ENCODE data around the gene CCDC40.
"Not testable (repeated sequence)": the region's sequence is repeated elsewhere in the genome, so short reads cannot be mapped to it uniquely, and the experiment has no call there.

CCDC40 gene

DNA sequence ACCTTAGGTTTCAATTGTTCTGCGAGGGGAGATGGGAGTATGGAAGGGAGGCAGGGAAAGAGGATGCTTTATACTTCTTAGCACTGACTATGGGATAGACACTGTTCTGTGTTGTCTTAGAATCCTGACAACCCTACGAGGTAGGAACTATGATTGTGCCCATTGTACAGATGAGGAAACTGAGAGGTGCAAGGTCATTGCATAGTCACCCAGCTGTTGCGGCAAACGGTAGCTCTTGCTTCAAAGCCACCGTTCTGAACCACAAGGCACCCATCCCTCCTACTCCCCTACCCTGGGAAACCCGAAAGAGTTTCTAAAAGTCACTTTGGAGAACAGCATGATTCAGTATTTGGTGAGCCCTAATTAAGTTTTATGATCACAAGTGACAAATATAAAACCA, 7.5 kb downstream of the CCDC40 start:
- no peak for DNase-seq (ENCODE audit: extremely low read depth, low read depth)
- TF ChIP-seq, protein P1, sequence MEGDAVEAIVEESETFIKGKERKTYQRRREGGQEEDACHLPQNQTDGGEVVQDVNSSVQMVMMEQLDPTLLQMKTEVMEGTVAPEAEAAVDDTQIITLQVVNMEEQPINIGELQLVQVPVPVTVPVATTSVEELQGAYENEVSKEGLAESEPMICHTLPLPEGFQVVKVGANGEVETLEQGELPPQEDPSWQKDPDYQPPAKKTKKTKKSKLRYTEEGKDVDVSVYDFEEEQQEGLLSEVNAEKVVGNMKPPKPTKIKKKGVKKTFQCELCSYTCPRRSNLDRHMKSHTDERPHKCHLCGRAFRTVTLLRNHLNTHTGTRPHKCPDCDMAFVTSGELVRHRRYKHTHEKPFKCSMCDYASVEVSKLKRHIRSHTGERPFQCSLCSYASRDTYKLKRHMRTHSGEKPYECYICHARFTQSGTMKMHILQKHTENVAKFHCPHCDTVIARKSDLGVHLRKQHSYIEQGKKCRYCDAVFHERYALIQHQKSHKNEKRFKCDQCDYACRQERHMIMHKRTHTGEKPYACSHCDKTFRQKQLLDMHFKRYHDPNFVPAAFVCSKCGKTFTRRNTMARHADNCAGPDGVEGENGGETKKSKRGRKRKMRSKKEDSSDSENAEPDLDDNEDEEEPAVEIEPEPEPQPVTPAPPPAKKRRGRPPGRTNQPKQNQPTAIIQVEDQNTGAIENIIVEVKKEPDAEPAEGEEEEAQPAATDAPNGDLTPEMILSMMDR (IDR thresholded peaks at IDR 0.05; ENCODE audit: low read depth, low read length), result no peak

DNA sequence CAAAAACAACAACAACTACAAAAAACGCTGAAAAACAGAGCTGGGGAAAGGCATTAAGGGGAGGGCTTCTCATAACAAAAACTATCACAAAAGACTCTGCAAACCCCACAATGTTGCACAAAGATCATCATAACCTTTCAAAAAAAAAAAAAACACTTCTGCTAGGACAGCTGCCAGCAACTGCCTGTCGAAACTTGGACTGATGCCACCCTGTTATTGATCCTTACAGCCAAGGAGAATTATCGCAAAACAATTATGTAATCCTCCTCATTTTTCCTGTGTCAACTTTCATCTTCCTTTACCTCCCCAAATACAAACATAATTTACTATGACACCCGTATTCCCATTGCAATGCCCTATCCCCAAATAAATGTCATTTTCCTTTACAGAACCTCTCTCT, 9.3 kb downstream of the CCDC40 start:
- no peak for DNase-seq (ENCODE audit: extremely low read depth, low read depth)
- TF ChIP-seq, protein P1 (IDR thresholded peaks at IDR 0.05; ENCODE audit: low read depth, low read length), result no peak

DNA sequence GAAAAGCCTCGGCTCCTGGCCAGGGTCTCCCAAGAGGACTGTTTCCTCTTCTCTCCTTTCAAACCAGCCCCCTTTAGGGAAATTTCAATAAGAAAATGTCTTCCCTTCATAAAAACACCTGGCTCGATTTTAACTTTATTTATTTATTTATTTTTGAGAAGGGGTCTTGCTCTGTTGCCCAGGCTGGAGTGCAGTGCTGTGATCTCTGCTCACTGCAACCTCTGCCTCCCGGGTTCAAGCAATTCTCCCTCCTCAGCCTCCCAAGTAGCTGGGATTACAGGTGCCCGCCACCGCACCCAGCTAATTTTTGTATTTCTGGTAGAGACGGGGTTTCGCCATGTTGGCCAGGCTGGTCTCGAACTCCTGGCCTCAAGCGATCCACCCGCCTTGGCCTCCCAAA, 10.3 kb downstream of the CCDC40 start:
- not testable (repeated sequence) for DNase-seq (ENCODE audit: extremely low read depth, low read depth)

DNA sequence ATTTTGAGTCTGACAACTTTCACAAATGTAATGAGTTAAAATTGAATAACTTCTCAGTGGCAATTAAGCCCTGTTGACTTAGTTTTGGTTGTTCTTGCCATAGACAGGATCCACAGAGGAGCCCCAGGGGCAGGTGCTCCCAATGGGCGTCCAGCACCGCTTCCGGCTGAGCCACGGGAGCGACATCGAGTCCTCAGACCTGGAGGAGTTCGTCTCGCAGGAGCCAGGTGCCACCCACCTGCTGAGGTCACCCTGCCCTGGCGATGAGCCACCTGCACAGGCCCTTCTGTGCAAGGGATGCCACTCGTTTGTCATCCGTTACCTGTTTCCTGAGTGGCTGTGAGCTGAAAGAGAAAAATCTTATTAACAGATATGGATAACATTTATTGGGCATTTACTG, 10.7 kb downstream of the CCDC40 start:
- DNase-seq (ENCODE audit: extremely low read depth, low read depth), result no peak
- TF ChIP-seq, protein P1 (IDR thresholded peaks at IDR 0.05; ENCODE audit: low read depth, low read length), result no peak

DNA sequence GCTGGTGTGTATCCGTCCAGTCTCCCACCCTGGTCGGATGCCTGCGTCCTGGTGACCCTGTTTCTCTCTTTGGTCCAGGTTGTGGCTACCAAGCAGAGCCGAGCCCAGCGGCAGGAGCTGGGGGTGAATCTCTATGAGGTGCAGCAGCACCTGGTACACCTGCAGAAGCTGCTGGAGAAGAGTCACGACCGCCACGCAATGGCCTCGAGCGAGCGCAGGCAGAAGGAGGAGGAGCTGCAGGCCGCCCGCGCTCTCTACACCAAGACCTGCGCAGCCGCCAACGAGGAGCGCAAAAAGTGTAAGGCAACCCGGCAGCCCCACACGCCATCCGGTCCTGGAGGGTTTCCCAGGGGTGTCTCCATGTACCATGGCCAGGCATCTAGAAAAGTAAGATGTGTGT, 13.5 kb downstream of the CCDC40 start:
- TF ChIP-seq, protein P1 (IDR thresholded peaks at IDR 0.05; ENCODE audit: low read depth, low read length), result no peak
- DNase-seq (ENCODE audit: extremely low read depth, low read depth), result no peak

DNA sequence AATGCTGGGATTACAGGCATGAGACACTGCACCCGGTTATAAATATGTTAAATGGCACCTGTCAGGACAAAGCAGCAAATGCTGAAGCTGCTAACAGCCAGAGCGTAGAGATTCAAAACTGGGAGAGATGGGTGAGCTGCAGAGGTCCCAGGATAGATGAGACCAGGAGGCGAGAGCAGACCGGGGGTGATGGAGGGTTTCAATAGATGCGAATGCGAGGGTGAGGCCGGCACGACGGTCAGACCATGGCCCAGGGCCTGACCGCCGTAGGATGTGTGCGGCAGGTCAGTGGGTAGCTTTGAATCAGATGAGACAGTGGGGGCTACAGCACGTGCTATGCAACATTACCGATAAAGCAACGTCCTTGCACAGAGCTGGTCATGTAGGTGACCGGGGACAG, 14.3 kb downstream of the CCDC40 start:
- TF ChIP-seq, protein P1 (IDR thresholded peaks at IDR 0.05; ENCODE audit: low read depth, low read length), result no peak
- no peak for DNase-seq (ENCODE audit: extremely low read depth, low read depth)

DNA sequence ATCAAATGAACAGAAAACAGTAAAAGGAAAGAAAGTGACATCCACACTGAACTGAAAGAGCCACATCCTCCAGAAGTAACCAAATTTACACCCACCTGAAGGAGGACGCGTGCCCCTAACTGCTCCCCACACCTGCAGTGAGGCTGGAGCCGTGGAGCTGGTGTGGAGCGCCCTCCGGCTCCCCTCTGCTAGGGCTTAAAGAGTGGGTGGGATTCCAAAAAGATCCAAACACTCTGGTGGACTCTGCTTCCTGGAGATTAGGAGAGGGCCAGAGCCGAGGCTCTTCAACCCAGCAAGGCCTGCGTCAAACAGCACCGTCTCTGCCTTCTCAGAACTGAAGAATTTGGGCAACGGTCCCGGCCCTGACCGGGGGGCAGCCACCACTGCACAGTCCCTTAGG, 15.2 kb downstream of the CCDC40 start:
- TF ChIP-seq, protein P1 (IDR thresholded peaks at IDR 0.05; ENCODE audit: low read depth, low read length), result no peak

DNA sequence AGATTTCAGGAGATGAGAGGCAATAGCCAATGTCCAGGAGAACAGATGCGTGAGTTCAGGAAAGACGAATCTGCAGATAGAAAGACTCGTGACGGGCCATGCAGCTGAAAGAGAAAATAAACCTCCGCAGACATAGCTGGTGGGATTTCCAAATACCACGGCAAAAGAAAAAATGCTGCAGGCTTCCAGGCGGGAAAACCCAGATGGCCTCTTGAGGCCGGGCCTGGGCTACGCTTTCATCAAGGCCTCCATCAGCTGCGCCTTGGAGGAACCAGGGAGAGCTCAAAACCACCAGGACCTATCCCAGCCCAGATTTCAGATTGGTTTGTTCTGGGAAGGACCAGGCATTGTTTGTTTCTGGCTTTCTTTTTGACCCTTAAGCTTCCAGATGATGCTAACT, 16.7 kb downstream of the CCDC40 start:
- no peak for DNase-seq (ENCODE audit: extremely low read depth, low read depth)
- TF ChIP-seq, protein P1 (IDR thresholded peaks at IDR 0.05; ENCODE audit: low read depth, low read length), result no peak

More for the DNA sequence above, 15.2 kb downstream of the CCDC40 start:
- no peak for DNase-seq (ENCODE audit: extremely low read depth, low read depth)
